HG02798 (cell line): ENCODE data around the gene DUSP1.

Experiments used
- ATAC-seq: cut with Tn5 transposase; IDR thresholded peaks from one replicate; pipeline ENCODE4 v1.9.1; 2021; ENCODE audit warnings: mild to moderate bottlenecking; ENCODE audit not compliant: unreplicated experiment, poor library complexity

The DUSP1 gene

GRCh38 chr5:172765766-172766286 is 5.2 kb downstream of the DUSP1 start:
- no peak for ATAC-seq

- ATAC-seq, result peak; percentile 83
Observed at GRCh38 chr5:172764861-172765765, 5.9 kb downstream of the DUSP1 start.

GRCh38 chr5:172763120-172763464 is 7.9 kb downstream of the DUSP1 start:
- ATAC-seq, result no peak

- no peak for ATAC-seq
Observed at GRCh38 chr5:172762214-172763119, 8.5 kb downstream of the DUSP1 start.

GRCh38 chr5:172760959-172761358 is 10.0 kb downstream of the DUSP1 start:
- ATAC-seq, result no peak

GRCh38 chr5:172760136-172760535 is 10.9 kb downstream of the DUSP1 start:
- no peak for ATAC-seq

- no peak for ATAC-seq
Observed at GRCh38 chr5:172758834-172759149, 12.2 kb downstream of the DUSP1 start.

GRCh38 chr5:172758077-172758833 is 12.7 kb downstream of the DUSP1 start:
- ATAC-seq, result no peak

- no peak for ATAC-seq
Observed at GRCh38 chr5:172757394-172758010, 13.5 kb downstream of the DUSP1 start.

- no peak for ATAC-seq
Observed at GRCh38 chr5:172756764-172757393, 14.1 kb downstream of the DUSP1 start.

GRCh38 chr5:172754596-172755356 is 16.2 kb downstream of the DUSP1 start:
- no peak for ATAC-seq

- no peak for ATAC-seq
Observed at GRCh38 chr5:172753101-172753500, 17.9 kb downstream of the DUSP1 start.

GRCh38 chr5:172751761-172752510 is 19.1 kb downstream of the DUSP1 start:
- no peak for ATAC-seq

- ATAC-seq, result no peak
Observed at GRCh38 chr5:172749881-172750633, 20.9 kb downstream of the DUSP1 start.

- ATAC-seq, result no peak
Observed at GRCh38 chr5:172749076-172749475, 21.9 kb downstream of the DUSP1 start.

- ATAC-seq, result no peak
Observed at GRCh38 chr5:172748341-172748843, 22.6 kb downstream of the DUSP1 start.

GRCh38 chr5:172747471-172747870 is 23.5 kb downstream of the DUSP1 start:
- ATAC-seq, result no peak
